Caco-2 (cell line): ENCODE measurements around the gene MAP3K7. TPM values are rescaled to one million over a fixed set of nuclear protein-coding genes. Genes with fewer than 3 reads are reported as not detected.

Experiments used
- BruUV-seq: library from RNA; stranded (reverse); fragments of 400-500 nt; replicated peaks from 2 replicates; lab custom pipeline; 2021; lab: Mats Ljungman, UMichigan
- CTCF ChIA-PET: fragments of 300-600 bp; sonication (Branson Sonifier 250); formaldehyde crosslinking; loops from one replicate; lab custom pipeline; 2022; ENCODE audit warnings: antibody characterized with exemption; lab: Charles Lee
- POLR2A ChIA-PET: fragments of 300-600 bp; sonication (Branson Sonifier 250); formaldehyde crosslinking; loops from one replicate; lab custom pipeline; 2022; ENCODE audit warnings: antibody characterized with exemption; lab: Charles Lee
- DNase-seq, 2 experiments: peaks; one replicate each; pipeline versions ENCODE4 v3.0.0 to v3.0.0-alpha.2; 2020 to 2022
- H3K27me3 ChIP-seq: replicated peaks from 2 replicates; pipeline ENCODE4 v1.6.0; 2011; ENCODE audit warnings: low read length; ENCODE audit not compliant: control insufficient read depth, insufficient read depth
- H3K36me3 ChIP-seq: 2 replicates; pipeline ENCODE4 v1.5.1; 2011; ENCODE audit warnings: low read length; ENCODE audit not compliant: control insufficient read depth, insufficient read depth
- H3K4me1 ChIP-seq: fragments of 250-450 bp; sonication (Bioruptor Pico); 2 replicates; pipeline ENCODE4 v1.5.1; 2020; ENCODE audit warnings: mild to moderate bottlenecking
- H3K4me3 ChIP-seq: 2 replicates; pipeline ENCODE4 v1.5.1; 2011; ENCODE audit warnings: low read depth, mild to moderate bottlenecking, control low read depth, low read length
- H3K9me3 ChIP-seq: fragments of 250-450 bp; sonication (Bioruptor Pico); 2 replicates; pipeline ENCODE4 v1.5.1; 2020; ENCODE audit warnings: mild to moderate bottlenecking, moderate library complexity
- H3K27ac Mint-ChIP-seq: one replicate; pipeline ENCODE4 v1.8.0; 2022; ENCODE audit warnings: mixed read lengths; ENCODE audit not compliant: unreplicated experiment
- H3K27me3 Mint-ChIP-seq: one replicate; pipeline ENCODE4 v1.8.0; 2022; ENCODE audit warnings: mixed read lengths; ENCODE audit not compliant: insufficient read depth, unreplicated experiment
- H3K36me3 Mint-ChIP-seq: one replicate; pipeline ENCODE4 v1.8.0; 2022; ENCODE audit warnings: mild to moderate bottlenecking, mixed read lengths; ENCODE audit not compliant: insufficient read depth, unreplicated experiment
- H3K4me1 Mint-ChIP-seq: one replicate; pipeline ENCODE4 v1.8.0; 2022; ENCODE audit warnings: low read depth, mixed read lengths; ENCODE audit not compliant: unreplicated experiment
- H3K4me3 Mint-ChIP-seq: one replicate; pipeline ENCODE4 v1.8.0; 2022; ENCODE audit warnings: mild to moderate bottlenecking, moderate library complexity, mixed read lengths; ENCODE audit not compliant: unreplicated experiment
- H3K9me3 Mint-ChIP-seq: one replicate; pipeline ENCODE4 v1.8.0; 2022; ENCODE audit warnings: mixed read lengths; ENCODE audit not compliant: unreplicated experiment
- CTCF ChIP-seq, 2 experiments: fragments of 200-600 bp in 1 of 2; IDR thresholded peaks; 1 replicate in 1 of 2; 2 replicates in 1 of 2; pipeline versions ENCODE4 v1.5.1 to v1.8.0; 2011 to 2022; ENCODE audit warnings: antibody characterized with exemption in 1 of 2, control low read depth in 1 of 2, inconsistent platforms in 1 of 2, low read depth in 1 of 2, low read length in 1 of 2, mild to moderate bottlenecking in 1 of 2, moderate library complexity in 1 of 2; ENCODE audit not compliant: insufficient read depth in 1 of 2, severe bottlenecking in 1 of 2, unreplicated experiment in 1 of 2
- intact Hi-C: fragments of 100-400 bp; cut with micrococcal nuclease; formaldehyde crosslinking; loops from one replicate; pipeline ENCODE4 v1.10.0; 2022; ENCODE audit not compliant: unreplicated experiment
- total RNA-seq: library from RNA; stranded (reverse); gene quantifications from 2 replicates; pipeline ENCODE4 v1.2.3, GENCODE V29; 2022

Gene MAP3K7
- total RNA-seq, 1 experiment from 2014 or later = 27.7 TPM

- DNase-seq = no peak
- Histone ChIP-seq H3K4me1 (peaks cover 5% of the 10 kb centered on the region; the same call in 1 of the 2 replicates), H3K9me3 (no peaks in the 10 kb centered on the region), H3K27me3 (no peaks in the 10 kb centered on the region), H3K4me3 (no peak overlapping the region), H3K36me3 (no peaks in the 10 kb centered on the region)
- Mint-ChIP-seq H3K4me1 (no peaks in the 10 kb centered on the region), H3K9me3 (no peaks in the 10 kb centered on the region), H3K27ac (no peak overlapping the region), H3K36me3 (peaks cover 7% of the 10 kb centered on the region), H3K27me3 (no peaks in the 10 kb centered on the region), H3K4me3 (no peak overlapping the region)
- TF ChIP-seq CTCF (IDR thresholded peaks at IDR 0.05; ENCODE audit: insufficient read depth in 1 of 2, low read depth in 1 of 2, low read length in 1 of 2, severe bottlenecking in 1 of 2, unreplicated experiment in 1 of 2) = no peak
- BruUV-seq = no TSS peak
- intact Hi-C loops = no loop called here
- POLR2A ChIA-PET = no interaction called here
- CTCF ChIA-PET = no interaction called here
Measured at GRCh38 chr6:90514496-90514895, 72.4 kb downstream of the MAP3K7 start.

GRCh38 chr6:90508753-90509152 lies 78.1 kb downstream of the MAP3K7 start:
- H3K27ac Mint-ChIP-seq = no peak overlapping the region
- DNase-seq = no peak
- no TSS peak for BruUV-seq
- Histone ChIP-seq H3K9me3 (no peaks in the 10 kb centered on the region), H3K4me3 (no peak overlapping the region), H3K27me3 (no peaks in the 10 kb centered on the region), H3K36me3 (no peaks in the 10 kb centered on the region), H3K4me1 (peaks cover under 1% of the 10 kb centered on the region; the same call in 1 of the 2 replicates)
- H3K9me3 Mint-ChIP-seq = no peaks in the 10 kb centered on the region
- H3K27me3 Mint-ChIP-seq = no peaks in the 10 kb centered on the region
- no peak for TF ChIP-seq CTCF (IDR thresholded peaks at IDR 0.05; ENCODE audit: insufficient read depth in 1 of 2, low read depth in 1 of 2, low read length in 1 of 2, severe bottlenecking in 1 of 2, unreplicated experiment in 1 of 2)
- ChIA-PET CTCF (no interaction called here), POLR2A (no interaction called here)
- peaks cover 5% of the 10 kb centered on the region for H3K36me3 Mint-ChIP-seq
- H3K4me3 Mint-ChIP-seq = no peak overlapping the region
- intact Hi-C loops = no loop called here
- H3K4me1 Mint-ChIP-seq = peaks cover under 1% of the 10 kb centered on the region

GRCh38 chr6:90502866-90503407 lies 83.9 kb downstream of the MAP3K7 start:
- H3K36me3 ChIP-seq = no peaks in the 10 kb centered on the region
- intact Hi-C loops = no loop called here
- no peaks in the 10 kb centered on the region; the same call in 1 of the 2 replicates for H3K27me3 ChIP-seq
- Mint-ChIP-seq H3K27me3 (no peaks in the 10 kb centered on the region), H3K27ac (peak overlapping the region; percentile 92), H3K36me3 (peaks cover 7% of the 10 kb centered on the region), H3K4me1 (peaks cover 13% of the 10 kb centered on the region), H3K9me3 (no peaks in the 10 kb centered on the region), H3K4me3 (peak overlapping the region; percentile 24)
- H3K4me3 ChIP-seq = no peak overlapping the region
- DNase-seq = peak; percentile 35 to 39
- ChIA-PET POLR2A (no interaction called here), CTCF (no interaction called here)
- no peaks in the 10 kb centered on the region for H3K9me3 ChIP-seq
- no peak for TF ChIP-seq CTCF (IDR thresholded peaks at IDR 0.05; ENCODE audit: insufficient read depth in 1 of 2, low read depth in 1 of 2, low read length in 1 of 2, severe bottlenecking in 1 of 2, unreplicated experiment in 1 of 2)
- BruUV-seq = no TSS peak
- H3K4me1 ChIP-seq = peaks cover 23% of the 10 kb centered on the region
